ENCODE data around the gene TMEM163. TPM values are rescaled to one million over a fixed set of nuclear protein-coding genes. Genes with fewer than 3 reads are reported as not detected.

The TMEM163 gene
- total RNA-seq, 1 experiment from 2014 or later: 0.12 TPM

DNA sequence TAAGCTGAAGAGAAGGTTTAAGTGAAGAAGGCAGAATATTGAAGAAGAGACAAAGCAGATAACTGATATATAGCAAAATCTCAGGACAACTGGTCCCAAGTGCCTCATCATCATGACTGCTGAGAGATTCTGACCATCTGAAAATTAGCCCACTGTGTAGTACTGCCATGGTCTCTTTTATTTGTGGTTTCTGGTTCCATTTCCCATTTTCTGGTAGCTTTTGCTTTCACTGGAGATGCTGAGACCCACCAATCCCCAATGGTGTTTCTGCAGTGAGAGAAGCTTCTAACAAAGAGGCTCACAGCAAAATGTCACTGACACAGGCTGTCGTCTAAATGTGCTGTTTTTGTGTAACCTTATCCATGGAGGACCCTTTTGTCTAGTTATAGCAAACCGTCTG, 79.5 kb downstream of the TMEM163 start:
- no peak for ATAC-seq
- POLR2A ChIA-PET: no interaction called here
- intact Hi-C loops (cut with micrococcal nuclease): no loop called here

More for the DNA sequence above, 79.5 kb downstream of the TMEM163 start:
- H3K36me3 ChIP-seq (ENCODE audit: control insufficient read depth in 1 of 2, insufficient read depth in 2 of 2, low read length in 2 of 2): no peaks in the 10 kb centered on the region
- CTCF ChIA-PET: no interaction called here
- H3K27me3 ChIP-seq (ENCODE audit: insufficient read depth, low read length): peaks cover 43% of the 10 kb centered on the region
- H3K4me1 ChIP-seq (ENCODE audit: control insufficient read depth in 1 of 2, insufficient read depth in 2 of 2, low read length in 2 of 2): no peaks in the 10 kb centered on the region
- H3K9me2 ChIP-seq (ENCODE audit: insufficient read depth): no peaks in the 10 kb centered on the region
- no peak overlapping the region for H3K4me2 ChIP-seq (ENCODE audit: low read length)
- H3K27ac ChIP-seq (ENCODE audit: low read depth, low read length): no peak overlapping the region
- no peaks in the 10 kb centered on the region for H4K20me1 ChIP-seq (ENCODE audit: insufficient read depth)
- DNase-seq (ENCODE audit: low read depth, low spot score): no peak
- BruUV-seq (replicated peaks): no TSS peak
- RAD21 ChIA-PET (ENCODE audit: low non-redundant PET in 1 of 2, low total read pairs in 2 of 2, uncharacterized antibody in 2 of 2, unreplicated experiment in 2 of 2): no interaction called here
- TF ChIP-seq FOSL1 (IDR thresholded peaks at IDR 0.05; ENCODE audit: low read depth) (no peak), ELF1 (IDR thresholded peaks at IDR 0.05; ENCODE audit: borderline replicate concordance, low read depth) (no peak), ZNF274 (IDR thresholded peaks at IDR 0.05; ENCODE audit: low read depth, low read length) (no peak), EGR1 (IDR thresholded peaks at IDR 0.05; ENCODE audit: low read depth) (no peak), RAD21 (IDR thresholded peaks at IDR 0.05; ENCODE audit: low read depth) (no peak), CBX3 (IDR thresholded peaks at IDR 0.05; ENCODE audit: low read depth) (no peak), POLR2A (IDR thresholded peaks at IDR 0.05; ENCODE audit: borderline replicate concordance, extremely low read depth, insufficient read depth, insufficient read length) (no peak), ZFX (IDR thresholded peaks at IDR 0.05) (no peak), SP1 (IDR thresholded peaks at IDR 0.05; ENCODE audit: low read depth) (no peak), SIN3A (IDR thresholded peaks at IDR 0.05; ENCODE audit: low read depth) (no peak), POLR2AphosphoS5 (IDR thresholded peaks at IDR 0.05; ENCODE audit: low read depth, low read length) (no peak), EZH2 (IDR thresholded peaks at IDR 0.05) (no peak), EZH2phosphoT487 (IDR thresholded peaks at IDR 0.05; ENCODE audit: borderline replicate concordance) (no peak), SRF (IDR thresholded peaks at IDR 0.05; ENCODE audit: low read depth) (no peak), CEBPB (IDR thresholded peaks at IDR 0.05; ENCODE audit: low read depth) (no peak), TCF7L2 (IDR thresholded peaks at IDR 0.05; ENCODE audit: borderline replicate concordance, extremely low read depth, insufficient read depth, insufficient read length) (no peak)
- TF ChIP-seq, protein P1, sequence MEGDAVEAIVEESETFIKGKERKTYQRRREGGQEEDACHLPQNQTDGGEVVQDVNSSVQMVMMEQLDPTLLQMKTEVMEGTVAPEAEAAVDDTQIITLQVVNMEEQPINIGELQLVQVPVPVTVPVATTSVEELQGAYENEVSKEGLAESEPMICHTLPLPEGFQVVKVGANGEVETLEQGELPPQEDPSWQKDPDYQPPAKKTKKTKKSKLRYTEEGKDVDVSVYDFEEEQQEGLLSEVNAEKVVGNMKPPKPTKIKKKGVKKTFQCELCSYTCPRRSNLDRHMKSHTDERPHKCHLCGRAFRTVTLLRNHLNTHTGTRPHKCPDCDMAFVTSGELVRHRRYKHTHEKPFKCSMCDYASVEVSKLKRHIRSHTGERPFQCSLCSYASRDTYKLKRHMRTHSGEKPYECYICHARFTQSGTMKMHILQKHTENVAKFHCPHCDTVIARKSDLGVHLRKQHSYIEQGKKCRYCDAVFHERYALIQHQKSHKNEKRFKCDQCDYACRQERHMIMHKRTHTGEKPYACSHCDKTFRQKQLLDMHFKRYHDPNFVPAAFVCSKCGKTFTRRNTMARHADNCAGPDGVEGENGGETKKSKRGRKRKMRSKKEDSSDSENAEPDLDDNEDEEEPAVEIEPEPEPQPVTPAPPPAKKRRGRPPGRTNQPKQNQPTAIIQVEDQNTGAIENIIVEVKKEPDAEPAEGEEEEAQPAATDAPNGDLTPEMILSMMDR (IDR thresholded peaks at IDR 0.05 in 2 of 3, conservative IDR thresholded peaks at IDR 0.05 in 1 of 3; ENCODE audit: borderline replicate concordance in 1 of 3, insufficient read depth in 1 of 3, low read depth in 2 of 3, low read length in 2 of 3): no peak
- TF ChIP-seq, protein P2, sequence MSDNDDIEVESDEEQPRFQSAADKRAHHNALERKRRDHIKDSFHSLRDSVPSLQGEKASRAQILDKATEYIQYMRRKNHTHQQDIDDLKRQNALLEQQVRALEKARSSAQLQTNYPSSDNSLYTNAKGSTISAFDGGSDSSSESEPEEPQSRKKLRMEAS (IDR thresholded peaks at IDR 0.05): no peak
- TF ChIP-seq, protein P3, sequence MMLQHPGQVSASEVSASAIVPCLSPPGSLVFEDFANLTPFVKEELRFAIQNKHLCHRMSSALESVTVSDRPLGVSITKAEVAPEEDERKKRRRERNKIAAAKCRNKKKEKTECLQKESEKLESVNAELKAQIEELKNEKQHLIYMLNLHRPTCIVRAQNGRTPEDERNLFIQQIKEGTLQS (IDR thresholded peaks at IDR 0.05): no peak
- TF ChIP-seq, protein P4, sequence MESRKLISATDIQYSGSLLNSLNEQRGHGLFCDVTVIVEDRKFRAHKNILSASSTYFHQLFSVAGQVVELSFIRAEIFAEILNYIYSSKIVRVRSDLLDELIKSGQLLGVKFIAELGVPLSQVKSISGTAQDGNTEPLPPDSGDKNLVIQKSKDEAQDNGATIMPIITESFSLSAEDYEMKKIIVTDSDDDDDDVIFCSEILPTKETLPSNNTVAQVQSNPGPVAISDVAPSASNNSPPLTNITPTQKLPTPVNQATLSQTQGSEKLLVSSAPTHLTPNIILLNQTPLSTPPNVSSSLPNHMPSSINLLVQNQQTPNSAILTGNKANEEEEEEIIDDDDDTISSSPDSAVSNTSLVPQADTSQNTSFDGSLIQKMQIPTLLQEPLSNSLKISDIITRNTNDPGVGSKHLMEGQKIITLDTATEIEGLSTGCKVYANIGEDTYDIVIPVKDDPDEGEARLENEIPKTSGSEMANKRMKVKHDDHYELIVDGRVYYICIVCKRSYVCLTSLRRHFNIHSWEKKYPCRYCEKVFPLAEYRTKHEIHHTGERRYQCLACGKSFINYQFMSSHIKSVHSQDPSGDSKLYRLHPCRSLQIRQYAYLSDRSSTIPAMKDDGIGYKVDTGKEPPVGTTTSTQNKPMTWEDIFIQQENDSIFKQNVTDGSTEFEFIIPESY (IDR thresholded peaks at IDR 0.05; ENCODE audit: extremely low read depth, insufficient replicate concordance, low read length): no peak
- H3K79me2 ChIP-seq (ENCODE audit: insufficient read depth, low read length): no peaks in the 10 kb centered on the region
- H2AFZ ChIP-seq (ENCODE audit: low read depth, low read length, poor library complexity, severe bottlenecking): no peak overlapping the region
- H3K9me3 ChIP-seq (ENCODE audit: control insufficient read depth in 1 of 2, insufficient read depth in 1 of 2, low read depth in 1 of 2, low read length in 2 of 2): no peaks in the 10 kb centered on the region
- H3K9ac ChIP-seq (ENCODE audit: low read length): no peak overlapping the region
- H3K4me3 ChIP-seq (replicated peaks in 1 of 2; ENCODE audit: low read depth in 1 of 2, low read length in 2 of 2): no peak overlapping the region

Measured in HCT116 (cell line).